A549 (cell line): ENCODE measurements around the gene ANKS6. TPM values are rescaled to one million over a fixed set of nuclear protein-coding genes. Genes with fewer than 3 reads are reported as not detected.

Experiments
- ATAC-seq, 2 experiments: fragments of 200-7000 bp in 1 of 2; fragments of >200 bp in 1 of 2; cut with Nextera tagmentation in 1 of 2; cut with Tn5 transposase in 1 of 2; 3 replicates each; pipeline versions ENCODE4 v1.8.0 to v1.9.1; 2018 to 2020; ENCODE audit warnings: mild to moderate bottlenecking in 1 of 2, moderate library complexity in 1 of 2
- CTCF ChIA-PET: fragments of 300-600 bp; sonication (Branson Sonifier 250); formaldehyde crosslinking; extraction: SDS; loops from one replicate; lab custom pipeline; 2021; ENCODE audit warnings: antibody characterized with exemption, inconsistent platforms; lab: Yijun Ruan, JAX
- POLR2A ChIA-PET: fragments of 350-600 bp; formaldehyde crosslinking; extraction: SDS; loops from one replicate; lab custom pipeline; 2021; ENCODE audit warnings: antibody characterized with exemption, inconsistent platforms; lab: Yijun Ruan, JAX
- DNase-seq, 2 experiments: peaks; one replicate each; pipeline versions ENCODE4 v3.0.0 to v3.0.0-alpha.2; 2011 to 2016; ENCODE audit warnings: low read depth in 1 of 2, low spot score in 1 of 2
- FAIRE-seq: peaks from 2 replicates; lab custom pipeline; 2011; peaks lifted over from hg19 to GRCh38; lab: Jason Lieb, UNC
- H3K27ac ChIP-seq, 2 experiments: fragments of >200 bp; sonication (Bioruptor Twin); formaldehyde crosslinking; 3 replicates each; pipeline ENCODE4 v1.5.1; 2016 to 2017
- H3K4me1 ChIP-seq: fragments of >200 bp; sonication (Bioruptor Twin); formaldehyde crosslinking; 3 replicates; pipeline ENCODE4 v1.6.1; 2016
- H3K4me2 ChIP-seq: fragments of >200 bp; sonication (Bioruptor Twin); formaldehyde crosslinking; 3 replicates; pipeline ENCODE4 v1.6.1; 2016
- H3K4me3 ChIP-seq: fragments of >200 bp; sonication (Bioruptor Twin); formaldehyde crosslinking; 3 replicates; pipeline ENCODE4 v1.5.1; 2016
- H3K9me3 ChIP-seq: fragments of >200 bp; sonication (Bioruptor Twin); formaldehyde crosslinking; 3 replicates; pipeline ENCODE4 v1.6.1; 2016
- CBX2 ChIP-seq: fragments of 200-600 bp; sonication (generic); IDR thresholded peaks from 2 replicates; pipeline ENCODE4 v1.6.1; 2016; ENCODE audit warnings: low read depth, mild to moderate bottlenecking, borderline replicate concordance
- CHD2 ChIP-seq: fragments of 150-350 bp; IDR thresholded peaks from 2 replicates; pipeline ENCODE4 v1.6.1; 2014; ENCODE audit warnings: low read length; ENCODE audit not compliant: partially characterized antibody
- EHF ChIP-seq: fragments of 250-450 bp; sonication (Bioruptor Pico); IDR thresholded peaks from 2 replicates; pipeline ENCODE4 v1.5.0; 2020; ENCODE audit warnings: mild to moderate bottlenecking
- EHMT2 ChIP-seq: fragments of 200-600 bp; sonication (generic); IDR thresholded peaks from 2 replicates; pipeline ENCODE4 v1.6.1; 2016; ENCODE audit warnings: antibody characterized with exemption, low read depth, mild to moderate bottlenecking, moderate library complexity
- HDAC2 ChIP-seq: fragments of 200-600 bp; sonication (generic); IDR thresholded peaks from 2 replicates; pipeline ENCODE4 v1.6.1; 2016
- HEYL ChIP-seq: fragments of 250-450 bp; sonication (Bioruptor Pico); IDR thresholded peaks from 2 replicates; pipeline ENCODE4 v1.8.0; 2021; ENCODE audit warnings: mild to moderate bottlenecking, moderate library complexity
- HOXA7 ChIP-seq: fragments of 250-450 bp; sonication (Bioruptor Pico); IDR thresholded peaks from 2 replicates; pipeline ENCODE4 v1.5.0; 2020; ENCODE audit warnings: mild to moderate bottlenecking, moderate library complexity
- HOXB5 ChIP-seq: fragments of 250-450 bp; sonication (Bioruptor Pico); IDR thresholded peaks from 2 replicates; pipeline ENCODE4 v1.5.0; 2020; ENCODE audit warnings: mild to moderate bottlenecking, moderate library complexity
- JUNB ChIP-seq: fragments of >200 bp; sonication (Bioruptor Twin); formaldehyde crosslinking; IDR thresholded peaks from 2 replicates; pipeline ENCODE4 v1.6.1; 2016
- KDM1A ChIP-seq: fragments of 200-600 bp; sonication (generic); IDR thresholded peaks from 2 replicates; pipeline ENCODE4 v1.6.1; 2016; ENCODE audit warnings: low read depth, mild to moderate bottlenecking
- KDM5A ChIP-seq: fragments of 200-600 bp; sonication (generic); IDR thresholded peaks from 2 replicates; pipeline ENCODE4 v1.6.1; 2016; ENCODE audit warnings: antibody characterized with exemption, mild to moderate bottlenecking
- MAZ ChIP-seq: fragments of 150-350 bp; IDR thresholded peaks from 2 replicates; pipeline ENCODE4 v1.6.1; 2014; ENCODE audit warnings: antibody characterized with exemption, low read depth, low read length, borderline replicate concordance
- MYC ChIP-seq: IDR thresholded peaks from 2 replicates; pipeline ENCODE4 v1.6.1; 2012; ENCODE audit warnings: mild to moderate bottlenecking, inconsistent platforms, low read length, improper control_type of control experiment, borderline replicate concordance
- NFE2L2 ChIP-seq: fragments of 150-350 bp; conservative IDR thresholded peaks from 2 replicates; pipeline ENCODE4 v1.6.1; 2014; ENCODE audit warnings: low read length
- POLR2A ChIP-seq: IDR thresholded peaks from 2 replicates; pipeline ENCODE4 v1.6.1; 2012; ENCODE audit warnings: mild to moderate bottlenecking, low read length
- RCOR1 ChIP-seq: fragments of 150-350 bp; IDR thresholded peaks from 2 replicates; pipeline ENCODE4 v1.6.1; 2014; ENCODE audit warnings: antibody characterized with exemption, low read length, low read depth
- ZFP36 ChIP-seq: fragments of 450-650 bp; IDR thresholded peaks from 2 replicates; pipeline ENCODE4 v1.6.1; 2014; ENCODE audit warnings: borderline replicate concordance; ENCODE audit not compliant: partially characterized antibody
- ZNF302 ChIP-seq: fragments of 250-450 bp; sonication (Bioruptor Pico); IDR thresholded peaks from 2 replicates; pipeline ENCODE4 v1.9.0; 2021; ENCODE audit warnings: inconsistent platforms, mild to moderate bottlenecking, moderate library complexity
- WGBS: methylation state at CpG from one replicate; pipeline ENCODE4 v1.1.6; 2017; ENCODE audit errors: missing lambda C conversion rate; 5-methylcytosine and 5-hydroxymethylcytosine counted together
- polyA plus RNA-seq, 4 experiments: library from polyadenylated mRNA; depleted of rRNA in 3 of 4; stranded (reverse); fragments of >200 nt; fragmentation: RNase III in 1 of 4; extraction: RNeasy Plus Mini Kit Qiagen cat#74134 plus additional on column Dnase treatment in 1 of 4; gene quantifications; 2 replicates in 3 of 4; 3 replicates in 1 of 4; pipeline ENCODE4 v1.2.3, GENCODE V29; 2011 to 2017
- TF ChIP-seq, protein P1 (sequence below): fragments of 200-600 bp; sonication (generic); IDR thresholded peaks from 2 replicates; pipeline ENCODE4 v1.6.1; 2016; ENCODE audit warnings: antibody characterized with exemption, mild to moderate bottlenecking, moderate library complexity
- TF ChIP-seq, protein P2 (sequence below): IDR thresholded peaks from 2 replicates; pipeline ENCODE4 v1.6.1; 2012

ANKS6 gene
- polyA plus RNA-seq, 2 of the 4 experiments (the other 2 are of a cell fraction), result 14.7 to 15.2 TPM

DNA sequence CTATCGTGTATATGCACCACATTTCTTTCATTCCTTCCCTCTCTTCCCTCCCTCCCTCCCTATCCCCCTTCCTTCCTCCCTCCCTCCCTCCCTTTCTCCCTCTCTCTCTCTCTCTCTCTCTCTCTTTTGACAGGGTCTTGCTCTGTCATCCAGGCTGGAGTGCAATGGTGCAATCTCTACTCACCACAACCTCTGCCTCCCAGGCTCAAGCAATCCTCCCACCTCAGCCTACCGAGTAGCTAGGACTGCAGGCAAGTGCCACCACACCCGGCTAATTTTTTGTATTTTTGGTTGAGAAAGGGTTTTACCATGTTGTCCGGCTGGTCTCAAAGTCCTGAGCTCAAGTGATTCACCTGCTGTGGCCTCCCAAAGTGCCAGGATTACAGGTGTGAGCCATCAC is 1.1 kb upstream of the ANKS6 start:
- DNase-seq (no peak), FAIRE-seq (no peak), ATAC-seq (no peak)
- Histone ChIP-seq H3K4me1 (peaks cover 11% of the 10 kb centered on the region; the same call in 1 of the 3 replicates), H3K4me2 (no peak overlapping the region), H3K4me3 (no peak overlapping the region)
- CTCF ChIA-PET, result interaction anchor here (0.6 to 4.4 kb wide), 6 partner anchors 10 to 593 kb away, joined by 3 to 41 read pairs (median 4); partner anchors contain the start of gene GALNT12
- POLR2A ChIA-PET, result interaction anchor here (0.5 kb wide), 1 partner anchor 21 kb away, joined by 3 read pairs; no protein-coding TSS in a partner anchor
- TF ChIP-seq CBX2 (no peak), ZFP36 (no peak), NFE2L2 (no peak)
- TF ChIP-seq, all 56 proteins: peak for 0
- WGBS, result 53% methylated on average over 4 of the region's 4 CpGs
- no peak overlapping the region for H3K27ac ChIP-seq
- H3K9me3 ChIP-seq, result peaks cover 16% of the 10 kb centered on the region

DNA sequence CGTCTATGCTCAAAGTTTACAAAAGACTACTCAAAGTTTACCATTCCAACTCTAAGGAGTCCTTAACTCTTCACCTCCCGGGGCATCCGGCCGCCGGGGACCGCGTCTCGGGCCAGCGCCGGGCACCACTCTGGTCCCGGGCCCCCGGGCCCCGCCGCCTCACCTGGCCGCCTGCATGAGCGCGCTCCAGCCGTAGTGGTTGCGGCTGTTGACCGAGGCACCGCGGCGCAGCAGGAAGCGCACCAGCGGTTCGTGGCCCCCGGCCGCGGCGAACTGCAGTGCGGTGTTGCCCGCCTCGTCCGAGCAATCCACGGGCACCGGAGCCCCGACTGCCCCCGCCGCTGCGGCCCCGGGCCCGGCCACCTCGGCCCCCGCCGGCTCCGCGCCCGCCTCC is 388 bp downstream of the ANKS6 start:
- H3K27ac ChIP-seq, result peak overlapping the region; percentile 70 to 94
- no peak for TF ChIP-seq HOXA7 (CRISPR knock-in tag)
- TF ChIP-seq EHMT2, result no peak
- TF ChIP-seq NFE2L2, result no peak
- TF ChIP-seq ZNF302, result no peak
- TF ChIP-seq, protein P1, sequence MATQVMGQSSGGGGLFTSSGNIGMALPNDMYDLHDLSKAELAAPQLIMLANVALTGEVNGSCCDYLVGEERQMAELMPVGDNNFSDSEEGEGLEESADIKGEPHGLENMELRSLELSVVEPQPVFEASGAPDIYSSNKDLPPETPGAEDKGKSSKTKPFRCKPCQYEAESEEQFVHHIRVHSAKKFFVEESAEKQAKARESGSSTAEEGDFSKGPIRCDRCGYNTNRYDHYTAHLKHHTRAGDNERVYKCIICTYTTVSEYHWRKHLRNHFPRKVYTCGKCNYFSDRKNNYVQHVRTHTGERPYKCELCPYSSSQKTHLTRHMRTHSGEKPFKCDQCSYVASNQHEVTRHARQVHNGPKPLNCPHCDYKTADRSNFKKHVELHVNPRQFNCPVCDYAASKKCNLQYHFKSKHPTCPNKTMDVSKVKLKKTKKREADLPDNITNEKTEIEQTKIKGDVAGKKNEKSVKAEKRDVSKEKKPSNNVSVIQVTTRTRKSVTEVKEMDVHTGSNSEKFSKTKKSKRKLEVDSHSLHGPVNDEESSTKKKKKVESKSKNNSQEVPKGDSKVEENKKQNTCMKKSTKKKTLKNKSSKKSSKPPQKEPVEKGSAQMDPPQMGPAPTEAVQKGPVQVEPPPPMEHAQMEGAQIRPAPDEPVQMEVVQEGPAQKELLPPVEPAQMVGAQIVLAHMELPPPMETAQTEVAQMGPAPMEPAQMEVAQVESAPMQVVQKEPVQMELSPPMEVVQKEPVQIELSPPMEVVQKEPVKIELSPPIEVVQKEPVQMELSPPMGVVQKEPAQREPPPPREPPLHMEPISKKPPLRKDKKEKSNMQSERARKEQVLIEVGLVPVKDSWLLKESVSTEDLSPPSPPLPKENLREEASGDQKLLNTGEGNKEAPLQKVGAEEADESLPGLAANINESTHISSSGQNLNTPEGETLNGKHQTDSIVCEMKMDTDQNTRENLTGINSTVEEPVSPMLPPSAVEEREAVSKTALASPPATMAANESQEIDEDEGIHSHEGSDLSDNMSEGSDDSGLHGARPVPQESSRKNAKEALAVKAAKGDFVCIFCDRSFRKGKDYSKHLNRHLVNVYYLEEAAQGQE, result no peak
- TF ChIP-seq CHD2, result no peak
- no peak for TF ChIP-seq HEYL (CRISPR knock-in tag)
- no peak for TF ChIP-seq KDM5A
- no peak for TF ChIP-seq JUNB
- TF ChIP-seq, all 56 proteins: peak for 0
- Histone ChIP-seq H3K9me3 (peaks cover 16% of the 10 kb centered on the region), H3K4me3 (peak overlapping the region; percentile 68), H3K4me2 (peak overlapping the region; percentile 90), H3K4me1 (peaks cover 20% of the 10 kb centered on the region)
- FAIRE-seq, result no peak
- ChIA-PET POLR2A (no interaction called here), CTCF (interaction anchor here (0.6 to 4.4 kb wide), 7 partner anchors 12 to 591 kb away, joined by 3 to 41 read pairs (median 4); partner anchors contain the start of gene GALNT12)
- WGBS, result 3% methylated on average over 19 of the region's 48 CpGs
- DNase-seq, result no peak
- ATAC-seq, result peak; percentile 49 to 68

DNA sequence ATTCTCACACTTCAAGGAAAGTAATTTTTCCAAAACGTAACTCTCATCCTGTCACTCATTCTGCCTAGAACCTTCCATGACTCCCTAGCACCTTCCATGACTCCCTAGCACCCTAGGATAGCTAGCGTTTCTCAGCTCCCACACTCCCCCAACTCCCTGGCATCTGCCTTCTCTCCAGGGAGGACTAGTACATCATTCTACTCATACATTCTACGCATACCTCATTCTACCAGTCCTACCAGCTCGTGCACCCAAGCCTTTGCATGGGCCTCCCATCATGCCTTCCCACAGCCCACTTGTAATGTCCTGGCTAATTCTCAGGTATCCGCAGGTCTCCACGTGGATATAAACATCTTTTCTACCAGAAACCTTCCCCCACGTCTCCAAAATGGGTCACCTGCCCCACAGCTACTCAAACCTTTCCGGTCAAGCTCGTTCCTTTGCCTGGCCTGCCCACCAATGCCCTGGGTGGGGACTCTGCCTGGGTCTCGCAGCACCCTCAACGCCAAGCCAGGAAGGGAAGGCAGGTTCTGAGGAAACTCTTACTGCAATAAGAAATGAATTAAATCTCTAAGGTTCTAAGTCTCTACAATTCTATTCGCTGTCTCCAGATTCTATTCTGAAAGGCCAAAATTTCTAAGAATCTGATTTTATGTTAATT is 930 bp downstream of the ANKS6 start:
- ATAC-seq, result no peak
- Histone ChIP-seq H3K4me1 (peaks cover 24% of the 10 kb centered on the region), H3K27ac (peak overlapping the region; percentile 70 to 94), H3K9me3 (peaks cover 16% of the 10 kb centered on the region), H3K4me2 (peak overlapping the region; percentile 90), H3K4me3 (peak overlapping the region; percentile 68)
- DNase-seq, result no peak
- POLR2A ChIA-PET, result no interaction called here
- CTCF ChIA-PET, result interaction anchor here (0.6 to 4.4 kb wide), 4 partner anchors 12 to 480 kb away, joined by 3 to 41 read pairs (median 6); partner anchors contain the start of gene GALNT12
- no peak for FAIRE-seq
- TF ChIP-seq KDM1A, result peak; percentile 38; the same call in 1 of the 2 replicates
- no peak for TF ChIP-seq HOXB5 (CRISPR knock-in tag)
- 45% methylated on average over 12 of the region's 12 CpGs for WGBS

DNA sequence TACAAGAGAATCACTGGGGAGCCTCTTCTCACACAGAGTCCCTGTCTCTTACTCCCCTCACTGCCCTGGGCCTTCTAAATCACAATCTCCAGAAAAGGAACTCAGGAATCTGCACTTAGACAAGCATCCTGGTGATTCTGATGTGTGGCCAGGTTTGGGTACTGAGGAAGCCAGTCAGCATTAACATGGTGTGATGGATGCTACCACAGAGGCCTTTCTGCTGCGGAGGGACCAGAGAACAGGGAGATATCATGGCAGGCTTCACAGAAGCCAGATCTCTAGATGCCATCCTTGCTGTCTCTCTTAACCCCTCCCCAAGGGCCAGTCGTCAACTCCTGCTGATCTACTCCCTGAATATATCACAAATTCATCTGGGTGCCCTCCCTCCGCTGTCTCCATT is 1.6 kb downstream of the ANKS6 start:
- no peak overlapping the region for H3K27ac ChIP-seq
- peak overlapping the region; percentile 90 for H3K4me2 ChIP-seq
- DNase-seq (no peak), FAIRE-seq (no peak), ATAC-seq (no peak)
- no peak overlapping the region for H3K4me3 ChIP-seq
- peaks cover 24% of the 10 kb centered on the region for H3K4me1 ChIP-seq
- WGBS, result 92% methylated on average over 3 of the region's 3 CpGs
- H3K9me3 ChIP-seq, result peaks cover 16% of the 10 kb centered on the region
- CTCF ChIA-PET, result interaction anchor here (0.6 to 10.9 kb wide), 5 partner anchors 12 to 479 kb away, joined by 3 to 146 read pairs (median 7); partner anchors contain the start of gene GALNT12
- POLR2A ChIA-PET, result no interaction called here
- TF ChIP-seq KDM1A, result no peak
- TF ChIP-seq HOXB5 (CRISPR knock-in tag), result no peak
- TF ChIP-seq EHF, result no peak
- no peak for TF ChIP-seq MYC
- TF ChIP-seq, protein P2, sequence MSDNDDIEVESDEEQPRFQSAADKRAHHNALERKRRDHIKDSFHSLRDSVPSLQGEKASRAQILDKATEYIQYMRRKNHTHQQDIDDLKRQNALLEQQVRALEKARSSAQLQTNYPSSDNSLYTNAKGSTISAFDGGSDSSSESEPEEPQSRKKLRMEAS, result no peak
- TF ChIP-seq POLR2A, result no peak
- TF ChIP-seq HDAC2, result no peak
- no peak for TF ChIP-seq MAZ
- TF ChIP-seq ZNF302, result no peak
- TF ChIP-seq RCOR1, result no peak
- TF ChIP-seq, protein P1, result no peak
